Fibroblast of skin of scalp (primary cell): ENCODE results near the gene RABL3.
"Not testable (repeated sequence)": the region's sequence is repeated elsewhere in the genome, so short reads cannot be mapped to it uniquely, and the experiment has no call there.

Source experiments
- DNase-seq: peaks from one replicate; pipeline ENCODE4 v3.0.0-alpha.2; 2013

Gene RABL3

DNA sequence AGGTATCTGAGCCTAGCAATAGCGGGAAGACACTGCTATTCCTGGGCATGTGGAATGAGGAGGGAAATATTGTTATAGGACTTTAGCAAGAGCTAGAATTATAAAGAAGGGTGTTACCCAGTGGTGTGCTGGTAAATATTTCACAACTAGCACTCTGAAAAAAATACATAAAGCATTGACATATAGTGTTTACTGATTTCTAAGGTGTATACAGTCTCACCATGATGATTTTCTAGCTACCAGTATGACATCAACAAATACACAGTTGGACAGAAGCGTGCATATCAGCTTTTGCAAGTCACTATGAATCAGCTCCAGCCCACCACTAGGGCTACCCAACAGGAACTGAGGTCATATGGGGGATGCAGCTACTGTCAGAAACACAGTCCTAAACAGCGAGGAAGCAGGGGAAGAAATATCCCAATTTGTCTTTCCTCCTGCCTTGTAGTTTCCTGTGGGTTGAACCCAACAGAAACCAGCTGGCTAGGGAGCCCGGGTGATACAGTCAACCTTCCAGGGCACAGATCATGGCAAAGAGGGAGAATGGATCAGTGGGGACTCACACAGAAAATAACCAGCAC is 99.9 kb downstream of the RABL3 start:
- DNase-seq, result peak; percentile 29

DNA sequence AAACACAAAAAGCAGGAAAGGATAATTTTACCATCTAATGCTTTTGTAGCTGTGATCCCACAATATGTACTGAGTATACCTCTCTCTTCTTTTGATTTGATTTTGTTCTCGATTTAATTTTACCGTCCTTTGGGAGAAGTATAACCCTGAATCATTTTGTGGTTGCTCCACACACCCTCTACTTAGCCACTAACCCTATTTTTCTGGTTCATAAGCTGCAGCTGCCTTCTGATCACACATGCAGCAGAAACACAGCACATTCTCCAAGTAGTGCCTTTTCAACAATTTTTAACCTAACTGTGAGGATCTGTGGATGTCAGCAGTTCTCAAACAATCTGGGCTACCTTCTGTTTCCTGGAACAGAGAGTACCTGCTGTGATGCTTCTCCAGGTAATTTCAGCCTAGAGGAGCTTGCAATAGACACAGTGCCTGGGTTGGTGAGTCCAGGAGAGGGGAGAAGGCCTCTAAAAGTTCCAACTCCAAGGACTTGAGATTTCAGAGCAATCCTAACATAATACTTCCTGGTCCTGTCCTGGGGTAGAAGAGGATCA is 100.5 kb downstream of the RABL3 start:
- DNase-seq, result no peak

DNA sequence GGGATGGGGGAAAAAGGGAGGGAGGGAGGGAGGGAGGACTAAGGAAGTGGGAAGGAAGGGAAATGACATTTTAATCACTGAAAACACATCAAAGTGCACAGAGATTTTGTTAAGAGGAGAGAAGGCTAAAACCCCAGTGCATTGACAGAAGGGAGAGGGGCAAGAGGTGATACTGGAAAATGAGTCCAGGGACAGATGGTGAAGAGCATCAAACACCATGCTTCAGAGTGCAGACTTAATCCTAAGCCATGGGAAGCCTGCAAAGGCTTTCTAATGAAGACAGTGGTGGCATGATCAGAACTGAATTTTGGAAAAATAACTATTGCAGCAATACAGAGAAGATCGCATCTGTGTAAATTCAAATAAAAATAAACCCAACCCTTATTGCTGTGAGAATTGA is 102.1 kb downstream of the RABL3 start:
- DNase-seq, result no peak

DNA sequence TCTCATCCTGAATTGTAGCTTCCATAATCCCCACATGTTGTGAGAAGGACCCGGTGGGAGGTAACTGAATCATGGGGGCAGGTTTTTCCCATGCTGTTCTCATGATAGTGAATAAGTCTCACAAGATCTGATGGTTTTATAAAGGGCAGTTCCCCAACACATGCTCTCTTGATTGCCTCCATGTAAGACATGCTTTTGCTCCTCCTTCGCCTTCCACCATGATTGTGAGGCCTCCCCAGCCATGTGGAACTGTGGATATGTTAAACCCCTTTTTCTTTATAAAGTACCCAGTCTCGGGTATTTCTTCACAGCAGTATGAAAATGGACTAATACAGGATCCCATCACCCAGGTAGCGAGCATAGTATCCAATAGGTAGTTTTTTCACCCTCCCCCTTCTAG is 103.5 kb downstream of the RABL3 start:
- DNase-seq, result not testable (repeated sequence)

DNA sequence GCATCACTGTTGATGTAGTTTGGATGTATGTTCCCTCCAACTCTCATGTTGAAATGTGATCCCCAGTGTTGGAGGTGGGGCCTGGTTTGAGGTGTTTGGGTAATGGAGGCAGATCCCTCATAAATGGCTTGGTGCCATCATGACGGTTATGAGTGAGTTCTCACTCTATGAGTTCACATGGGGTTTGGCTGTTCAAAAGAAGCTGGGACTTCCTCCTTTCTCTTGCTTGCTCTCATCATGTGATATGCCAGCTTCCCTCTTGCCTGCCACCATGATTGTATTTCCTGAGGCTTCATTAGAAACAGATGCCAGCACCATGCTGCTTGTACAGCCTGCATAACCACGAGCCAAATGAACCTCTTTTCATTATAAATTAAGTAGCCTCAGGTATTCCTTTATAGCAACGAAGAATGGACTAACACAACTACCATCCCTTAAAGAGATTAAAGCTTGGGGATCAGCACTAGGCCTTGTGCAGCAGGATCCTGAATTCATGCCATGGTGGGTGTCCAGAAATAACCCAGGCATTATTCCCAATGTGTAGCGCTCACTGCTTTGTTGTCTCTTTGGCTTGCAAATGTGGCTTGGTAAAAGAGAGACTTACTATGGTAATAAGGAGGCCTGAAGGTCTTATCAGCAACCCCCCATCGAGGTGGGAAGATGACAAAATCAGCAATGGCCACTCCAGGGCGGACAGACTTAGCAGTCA is 104.3 kb downstream of the RABL3 start:
- no peak for DNase-seq

DNA sequence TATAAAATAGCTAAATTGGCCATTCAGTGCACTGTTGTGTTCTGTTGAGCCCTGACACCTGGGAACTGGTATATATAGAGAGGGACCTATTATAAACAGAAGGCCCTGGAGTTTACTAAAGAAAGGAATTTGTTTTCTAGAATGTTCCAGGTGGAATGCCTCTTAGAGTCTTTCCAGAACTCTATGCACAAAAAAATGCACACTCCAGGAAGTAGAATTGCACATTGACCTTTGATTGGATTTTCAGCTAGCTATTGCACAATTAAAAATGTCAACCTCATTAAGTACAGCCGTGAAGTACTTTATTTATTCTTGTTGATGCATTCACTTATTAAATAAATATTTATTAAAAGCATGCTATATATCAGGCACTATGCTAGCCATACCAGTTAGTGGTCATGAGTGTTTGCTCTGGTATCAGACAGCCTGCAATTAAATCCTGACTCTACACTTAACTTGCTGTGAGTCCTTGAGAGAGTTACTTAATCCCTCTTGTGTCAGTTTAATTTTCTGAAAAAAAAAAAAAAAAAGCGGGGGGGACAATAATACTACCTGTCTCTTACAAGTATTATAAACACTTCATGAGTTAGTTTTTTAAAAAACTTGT is 105.4 kb downstream of the RABL3 start:
- no peak for DNase-seq
